GF-D8 (cell line): ENCODE data around the gene ANXA8.
"Not testable (repeated sequence)": the region's sequence is repeated elsewhere in the genome, so short reads cannot be mapped to it uniquely, and the experiment has no call there.

Experiments
- DNase-seq: peaks from one replicate; lab custom pipeline; 2025; lab: John Stamatoyannopoulos, UW

Gene ANXA8, protein sequence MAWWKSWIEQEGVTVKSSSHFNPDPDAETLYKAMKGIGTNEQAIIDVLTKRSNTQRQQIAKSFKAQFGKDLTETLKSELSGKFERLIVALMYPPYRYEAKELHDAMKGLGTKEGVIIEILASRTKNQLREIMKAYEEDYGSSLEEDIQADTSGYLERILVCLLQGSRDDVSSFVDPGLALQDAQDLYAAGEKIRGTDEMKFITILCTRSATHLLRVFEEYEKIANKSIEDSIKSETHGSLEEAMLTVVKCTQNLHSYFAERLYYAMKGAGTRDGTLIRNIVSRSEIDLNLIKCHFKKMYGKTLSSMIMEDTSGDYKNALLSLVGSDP

DNA sequence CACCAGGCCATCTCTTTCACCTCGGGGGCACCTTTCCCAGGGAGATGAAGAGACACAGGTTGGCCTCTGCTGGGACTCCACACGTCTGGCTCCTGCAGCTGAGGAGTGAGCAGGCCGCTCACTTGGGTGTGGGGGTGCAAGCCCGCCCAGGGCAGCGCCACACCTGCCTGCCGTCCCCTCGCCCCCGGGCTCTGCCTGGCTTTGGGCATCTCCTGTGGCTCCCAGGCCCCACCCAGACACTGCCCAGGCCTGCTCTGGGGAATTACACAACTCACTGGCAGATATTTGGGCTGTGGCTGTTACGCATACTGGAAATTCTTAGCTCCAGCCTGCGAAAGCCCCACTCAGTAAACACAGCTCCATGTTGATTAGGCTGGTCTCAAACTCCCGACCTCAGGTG is at the start of gene ANXA8:
Gene ANXA8 (minus strand): TSS at position 193 of the 400 bp plus-strand sequence. CDS start 182 bp downstream, at position 11.
- DNase-seq, result not testable (repeated sequence)

DNA sequence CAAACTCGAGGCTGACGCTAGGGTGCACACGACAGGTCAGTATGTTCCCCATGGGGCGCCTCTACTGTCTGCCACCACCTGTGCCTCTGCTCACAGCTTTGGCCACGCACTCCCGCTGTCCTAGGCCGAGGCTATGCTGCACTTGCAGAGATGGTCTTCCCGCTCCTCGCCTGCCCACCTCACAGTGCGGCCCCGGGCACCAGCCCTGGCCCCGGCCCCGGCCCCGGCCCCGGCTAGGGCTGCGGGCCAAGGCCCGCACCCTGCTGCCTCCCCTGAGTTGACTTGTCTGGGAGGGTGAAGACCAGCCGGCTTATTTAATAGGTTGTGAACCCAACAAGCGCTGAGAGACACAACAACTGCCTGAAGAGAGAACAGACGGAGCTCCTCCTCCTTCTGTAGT is 39.6 kb upstream of the ANXA8 start, which contains the start of gene AGAP9:
Gene AGAP9 (minus strand): TSS at position 164 of the 400 bp plus-strand sequence. CDS start 112 bp downstream, at position 52.
- not testable (repeated sequence) for DNase-seq

DNA sequence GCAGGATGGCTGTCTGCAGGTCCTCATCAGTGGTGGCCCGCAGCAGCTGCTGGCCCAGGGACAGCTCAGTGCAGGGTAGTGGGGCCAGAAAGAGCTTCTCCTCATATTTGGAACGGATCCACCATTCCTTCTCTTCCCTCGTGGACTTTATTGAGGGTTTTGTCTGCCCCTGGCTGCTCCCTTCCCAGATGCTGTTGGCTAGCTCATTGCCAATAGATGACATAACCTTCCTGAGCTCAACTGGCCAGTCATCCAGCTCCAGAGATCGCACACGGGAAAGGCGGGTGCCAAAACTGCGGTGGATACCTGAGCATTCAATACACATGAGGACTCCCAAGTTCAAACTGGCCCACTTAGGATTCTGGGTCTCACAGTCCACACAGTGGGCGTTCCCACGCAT is 18.4 kb upstream of the ANXA8 start:
- DNase-seq, result not testable (repeated sequence)

DNA sequence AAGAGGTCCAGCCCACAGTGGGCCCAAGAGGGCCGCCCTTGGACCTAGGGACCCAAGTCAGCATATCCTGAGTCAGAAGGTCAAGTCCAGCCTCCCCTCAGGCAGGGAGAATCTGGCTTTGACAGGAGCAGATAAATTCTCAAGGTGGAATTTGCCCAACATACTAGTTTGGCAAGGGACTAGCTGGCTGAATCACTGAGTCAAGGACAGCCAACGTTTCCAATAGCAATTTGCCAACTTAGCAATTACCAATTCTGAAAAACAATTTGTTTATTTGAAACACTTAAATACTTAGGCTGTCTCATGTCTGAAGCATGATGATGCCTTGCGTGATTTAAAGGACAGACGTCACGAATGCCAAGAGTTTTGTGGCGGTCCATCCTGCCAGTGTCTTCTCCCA is 10.3 kb upstream of the ANXA8 start:
- not testable (repeated sequence) for DNase-seq

DNA sequence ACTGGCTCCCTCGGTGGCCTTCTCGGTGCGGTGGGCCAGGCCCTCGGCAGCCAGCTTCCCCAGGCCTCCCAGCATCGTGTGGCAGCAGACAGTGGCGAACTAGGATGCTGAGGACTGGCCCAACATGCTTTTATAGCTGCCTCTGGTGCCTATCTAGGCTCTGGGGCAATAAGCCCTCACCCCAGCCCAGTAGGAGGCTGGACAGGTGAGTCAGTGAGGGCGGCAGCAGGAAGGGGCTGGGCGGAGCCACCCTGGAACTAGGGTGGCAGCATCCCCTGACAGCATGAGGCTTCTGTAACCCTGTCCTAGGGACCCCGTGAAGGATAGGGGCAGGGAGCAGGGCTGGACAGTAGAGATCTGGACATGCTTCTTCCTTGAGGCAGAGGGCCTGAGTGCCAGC is 7.7 kb upstream of the ANXA8 start, which contains the start of gene FAM25G:
Gene FAM25G (minus strand): TSS at position 101 of the 400 bp plus-strand sequence. CDS start 26 bp downstream, at position 75.
- not testable (repeated sequence) for DNase-seq

DNA sequence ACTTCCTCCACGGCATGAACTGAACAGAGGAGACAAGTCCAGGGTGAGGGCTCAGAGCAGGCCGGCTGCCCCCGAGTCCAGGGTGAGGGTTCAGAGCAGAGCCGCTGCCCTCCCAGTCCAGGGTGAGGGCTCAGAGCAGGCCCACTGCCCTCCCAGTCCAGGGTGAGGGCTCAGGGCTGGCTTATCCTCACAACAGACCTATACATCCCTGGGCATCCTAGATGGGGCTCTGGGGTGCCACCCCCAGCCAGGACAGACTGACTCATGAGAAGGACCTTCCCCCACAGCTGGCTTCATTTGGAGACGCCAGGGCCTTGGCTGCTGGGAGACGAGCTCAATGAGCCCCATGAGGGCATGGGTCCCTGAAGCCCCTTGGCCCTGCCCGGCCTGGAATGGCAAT is 5.7 kb upstream of the ANXA8 start:
- DNase-seq, result not testable (repeated sequence)

DNA sequence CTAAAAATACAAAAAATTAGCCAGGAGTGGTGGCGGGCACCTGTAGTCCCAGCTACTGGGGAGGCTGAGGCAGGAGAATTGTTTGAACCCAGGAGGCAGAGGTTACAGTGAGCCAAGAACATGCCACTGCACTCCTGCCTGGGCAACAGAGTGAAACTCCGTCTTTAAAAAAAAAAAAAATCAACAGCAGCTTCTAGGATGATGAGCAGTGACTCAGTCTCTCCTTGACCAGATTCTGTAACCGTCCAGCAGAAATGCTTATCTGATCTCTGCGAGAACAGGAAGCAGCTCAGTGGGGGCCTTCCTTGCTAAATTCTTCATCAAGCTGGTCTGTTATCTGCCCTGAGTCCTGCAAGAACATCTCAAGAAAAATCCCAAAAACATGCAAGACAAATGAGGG is 2.0 kb upstream of the ANXA8 start:
- DNase-seq, result not testable (repeated sequence)

DNA sequence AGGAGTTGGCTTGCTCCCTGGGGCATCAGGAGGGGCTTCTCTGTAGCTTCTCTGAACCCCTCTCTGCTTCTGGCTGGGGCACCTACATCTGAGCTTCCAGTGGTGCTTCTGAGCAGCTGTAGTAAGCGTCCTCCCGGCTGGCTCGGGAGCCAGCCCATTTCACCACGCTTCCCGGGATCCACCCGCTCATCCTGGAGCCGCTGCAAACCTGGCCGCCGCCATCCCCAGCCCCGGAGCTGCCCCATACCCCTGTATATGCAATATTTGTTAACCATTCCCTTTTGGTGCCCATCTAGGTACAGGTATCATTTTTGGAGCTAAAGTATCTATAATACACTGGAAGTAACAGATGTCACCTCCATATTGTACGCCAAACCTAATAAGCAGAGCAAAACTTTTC is 871 bp upstream of the ANXA8 start:
- DNase-seq, result not testable (repeated sequence)

DNA sequence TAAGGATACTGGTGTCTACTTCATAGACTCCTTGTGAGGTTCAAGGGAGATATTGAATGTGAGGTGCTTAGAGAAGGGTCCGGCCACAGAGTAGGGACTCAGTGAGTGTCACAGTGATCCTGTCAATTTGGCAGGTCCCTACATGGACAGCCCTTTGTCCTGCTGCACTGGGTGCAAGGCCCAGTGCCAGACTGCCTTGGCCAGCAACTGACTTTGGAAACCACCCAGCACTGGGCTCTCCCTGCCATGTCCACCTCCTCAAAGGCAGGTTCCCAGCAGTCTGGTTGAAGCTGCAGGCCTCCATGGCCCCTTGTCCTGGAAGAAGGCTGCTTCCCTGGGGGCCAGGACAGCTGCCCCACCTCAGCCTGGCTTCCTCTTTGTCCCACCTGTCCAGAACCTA is 1.5 kb downstream of the ANXA8 start:
- not testable (repeated sequence) for DNase-seq

DNA sequence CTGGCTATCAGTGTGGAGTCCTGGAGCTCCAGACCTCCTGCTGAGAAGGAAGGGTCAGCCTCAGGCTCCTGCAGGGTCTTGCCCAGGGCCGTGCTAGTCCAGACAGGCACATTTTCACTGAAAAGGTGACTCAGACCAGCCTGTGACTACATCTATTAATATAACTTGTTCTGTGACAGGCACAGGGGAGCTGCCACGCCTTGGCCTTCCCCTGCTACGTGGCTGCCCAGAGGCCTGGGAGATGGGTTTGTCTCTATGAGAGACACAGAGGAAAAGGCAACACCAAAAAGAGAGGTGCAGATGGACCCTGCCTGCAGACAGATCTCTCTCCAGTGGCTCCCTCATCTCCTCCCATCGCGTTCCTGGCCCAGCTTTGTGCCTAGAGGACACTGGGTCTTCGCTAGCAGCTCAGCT is 2.1 kb downstream of the ANXA8 start:
- DNase-seq, result not testable (repeated sequence)

DNA sequence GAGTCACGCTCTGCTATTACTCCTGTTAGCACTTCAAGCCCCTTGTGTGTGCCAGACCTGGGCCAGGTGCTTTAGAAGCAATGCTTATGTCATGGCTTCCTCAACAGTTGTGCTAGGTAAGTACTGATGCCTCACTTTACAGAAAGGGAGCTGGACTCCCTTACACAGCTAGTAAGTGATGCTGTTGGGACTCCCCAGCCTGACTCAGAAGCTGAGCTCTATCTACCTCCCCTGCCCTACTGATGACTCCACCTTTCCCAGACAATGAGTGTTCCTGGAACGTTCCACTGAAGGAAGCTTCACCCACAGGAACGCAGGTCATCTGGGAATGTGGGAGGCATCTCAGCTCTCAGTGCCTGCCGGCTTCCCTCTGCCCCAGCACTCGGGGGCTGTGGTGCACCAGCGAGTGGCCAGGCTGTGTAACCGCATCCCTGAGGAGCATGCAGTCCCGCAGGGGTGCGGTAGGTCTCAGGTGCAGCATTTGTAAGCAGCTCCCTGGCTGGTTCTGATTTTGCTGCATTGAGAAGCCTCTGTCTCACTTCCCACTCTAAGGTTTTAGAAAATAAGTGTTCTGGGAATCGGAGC is 2.6 kb downstream of the ANXA8 start:
- DNase-seq, result not testable (repeated sequence)

DNA sequence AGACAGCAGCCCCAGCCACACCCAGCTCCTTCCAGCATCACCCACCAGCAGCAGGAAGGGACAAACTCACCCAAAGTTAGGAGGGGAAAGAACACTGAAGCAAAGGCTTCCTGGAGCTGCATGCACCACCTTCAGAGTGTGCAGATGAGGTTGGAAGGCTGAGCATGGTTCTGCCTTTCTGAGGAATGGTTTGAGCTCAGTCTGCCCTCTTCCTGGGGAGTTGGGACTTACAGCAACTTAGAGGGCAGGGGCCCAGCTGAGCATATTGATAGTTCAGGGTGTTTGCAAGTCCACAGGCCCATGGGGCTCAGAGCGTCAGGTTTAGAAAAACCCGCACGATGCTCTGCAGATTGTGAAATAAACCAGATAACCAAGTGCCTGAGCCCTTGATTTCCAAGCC is 3.8 kb downstream of the ANXA8 start:
- not testable (repeated sequence) for DNase-seq

DNA sequence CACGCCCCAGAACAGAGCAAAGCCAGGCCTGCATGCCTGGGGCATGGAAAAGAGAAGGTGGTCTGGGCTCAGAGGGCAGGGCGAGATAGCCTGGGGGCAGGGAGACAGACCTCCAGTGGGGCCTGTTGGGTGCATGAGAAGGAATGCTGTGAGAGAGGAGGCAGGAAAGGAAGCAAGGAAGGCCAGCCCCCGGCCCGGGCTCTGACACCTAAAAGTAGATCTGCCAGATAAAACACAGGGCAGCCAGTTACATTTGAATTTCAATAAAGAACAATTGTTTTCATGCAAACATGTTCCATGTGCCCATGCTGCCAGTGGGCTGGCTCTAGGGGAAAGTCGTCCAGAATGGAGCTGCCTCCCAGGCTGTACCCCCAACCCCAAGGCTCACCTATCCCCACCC is 5.8 kb downstream of the ANXA8 start:
- not testable (repeated sequence) for DNase-seq

DNA sequence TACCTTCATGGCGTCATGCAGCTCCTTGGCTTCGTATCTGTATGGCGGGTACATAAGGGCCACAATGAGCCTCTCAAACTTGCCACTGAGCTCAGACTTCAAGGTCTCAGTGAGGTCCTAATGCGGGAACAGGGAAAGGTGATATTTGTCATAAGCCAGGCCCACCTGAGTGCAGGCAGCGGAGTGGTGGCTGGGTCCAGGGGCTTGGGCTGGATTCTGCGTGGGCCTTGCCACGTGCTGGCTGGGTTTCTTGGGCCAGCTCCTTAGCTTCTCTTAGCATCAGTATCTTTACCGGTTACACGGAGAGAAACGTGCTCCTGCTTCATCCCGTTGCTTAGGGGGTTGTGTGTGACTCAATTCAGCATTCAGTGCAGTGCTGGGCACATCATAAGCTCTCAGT is 6.8 kb downstream of the ANXA8 start:
- not testable (repeated sequence) for DNase-seq

DNA sequence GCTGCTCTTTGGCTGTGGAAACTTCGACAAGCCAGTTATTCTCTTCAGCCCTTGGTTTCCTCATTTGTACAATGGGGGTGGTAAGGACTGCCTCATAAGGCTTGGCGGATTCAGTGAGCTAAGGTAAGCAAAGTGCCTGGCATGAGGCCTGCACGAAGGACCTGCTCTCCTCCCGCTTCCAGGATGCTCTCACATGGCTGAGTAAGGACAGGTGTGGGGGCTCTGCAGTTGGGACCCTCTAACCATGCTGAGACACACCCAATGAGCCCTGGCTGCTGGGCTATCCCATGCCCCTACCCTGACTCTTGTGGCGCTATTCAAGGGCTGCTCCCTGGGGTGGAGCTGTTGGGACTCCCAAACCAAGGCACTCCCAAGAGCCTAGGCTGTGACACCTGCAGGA is 8.8 kb downstream of the ANXA8 start:
- not testable (repeated sequence) for DNase-seq

DNA sequence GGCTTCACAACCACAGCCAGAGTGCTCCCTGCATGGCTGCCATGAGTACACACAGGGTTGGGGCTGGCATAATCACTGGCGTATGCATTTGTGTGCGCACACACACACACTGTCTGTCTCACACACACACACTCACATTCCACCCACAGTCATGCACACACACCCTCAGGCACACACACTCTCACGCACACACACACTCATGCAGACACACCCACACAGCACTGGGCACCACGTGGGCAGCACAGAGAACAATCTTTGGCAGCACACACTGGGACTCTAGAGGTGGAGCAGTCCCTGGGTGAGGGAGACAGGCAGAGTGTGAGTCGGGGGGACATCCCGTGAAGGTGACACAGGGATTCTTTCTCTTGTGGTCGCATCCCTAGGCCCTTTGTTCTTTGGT is 10.4 kb downstream of the ANXA8 start:
- not testable (repeated sequence) for DNase-seq

DNA sequence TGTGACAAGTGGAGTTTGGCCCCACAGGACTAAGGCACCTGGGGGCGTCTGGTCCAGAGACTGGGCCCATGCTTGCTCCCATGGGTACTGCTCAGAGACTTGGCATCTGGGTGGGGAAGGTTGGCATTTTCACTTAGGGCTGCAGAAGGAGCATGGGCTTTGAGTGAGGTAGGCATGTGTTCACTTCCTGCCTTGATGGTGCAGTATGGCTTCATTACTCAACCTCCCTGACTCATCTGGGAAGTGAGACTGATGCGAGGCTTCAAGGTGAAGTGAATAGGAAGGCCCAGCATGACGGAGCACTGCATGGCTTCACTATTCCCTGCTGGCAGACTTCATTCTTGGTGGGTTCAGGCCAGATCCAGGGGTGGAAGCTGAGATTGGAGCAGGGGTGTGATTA is 11.3 kb downstream of the ANXA8 start:
- DNase-seq, result not testable (repeated sequence)

DNA sequence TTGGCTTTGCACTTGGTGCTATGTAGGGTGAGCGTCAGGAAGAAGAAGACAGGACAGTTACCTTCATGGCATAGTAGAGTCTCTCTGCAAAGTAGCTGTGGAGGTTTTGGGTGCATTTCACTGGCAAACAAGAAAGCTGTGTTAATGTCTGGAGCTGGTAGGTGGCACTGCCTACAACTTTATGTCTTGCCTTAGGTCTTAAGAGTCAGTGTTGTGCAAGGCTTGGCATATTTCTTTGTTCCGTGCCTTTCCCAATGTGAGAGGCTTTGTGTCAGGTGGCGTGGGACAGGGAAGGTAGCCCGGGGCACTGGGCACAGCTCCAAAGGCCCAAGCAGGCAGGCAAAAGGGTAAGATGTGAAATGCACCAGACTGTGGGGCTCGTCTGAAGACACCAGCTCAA is 11.8 kb downstream of the ANXA8 start:
- not testable (repeated sequence) for DNase-seq

DNA sequence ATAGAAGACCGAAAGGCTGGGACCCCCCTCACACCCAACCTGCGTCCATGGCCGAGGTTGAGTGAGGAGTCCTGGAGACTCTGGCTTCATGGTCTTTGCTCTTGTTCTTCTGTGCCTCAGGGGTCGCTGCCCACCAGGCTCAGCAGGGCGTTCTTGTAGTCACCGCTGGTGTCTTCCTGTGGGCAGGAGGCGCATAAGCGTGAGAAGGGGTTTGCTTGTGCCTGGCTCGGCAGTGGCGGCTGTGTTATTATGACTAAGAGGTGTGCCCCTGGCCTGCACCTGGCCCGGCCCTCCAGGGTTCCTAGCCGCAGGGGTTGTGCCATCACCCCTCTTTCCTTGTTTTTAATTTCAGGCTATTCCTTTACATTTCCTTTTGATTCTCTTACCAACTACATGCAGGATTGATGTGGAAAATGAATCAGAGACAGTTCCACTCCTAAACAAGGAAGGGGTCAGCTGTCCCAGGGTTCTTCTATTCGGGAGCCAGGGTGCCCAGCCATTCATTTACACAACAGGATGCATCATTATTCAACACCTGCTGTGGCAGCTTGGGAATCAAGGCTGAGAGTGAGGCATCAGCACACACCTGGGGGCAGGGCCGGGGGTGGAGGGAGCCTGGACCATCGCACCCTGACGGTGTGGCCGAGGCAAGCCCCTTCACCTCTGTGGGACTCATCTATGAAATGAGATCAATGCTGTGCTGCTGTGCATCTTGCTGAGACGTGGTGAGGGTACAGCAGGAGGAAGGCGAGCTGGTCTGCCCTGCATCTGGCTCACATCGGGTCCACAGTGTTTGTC is 15.0 kb downstream of the ANXA8 start:
- not testable (repeated sequence) for DNase-seq

DNA sequence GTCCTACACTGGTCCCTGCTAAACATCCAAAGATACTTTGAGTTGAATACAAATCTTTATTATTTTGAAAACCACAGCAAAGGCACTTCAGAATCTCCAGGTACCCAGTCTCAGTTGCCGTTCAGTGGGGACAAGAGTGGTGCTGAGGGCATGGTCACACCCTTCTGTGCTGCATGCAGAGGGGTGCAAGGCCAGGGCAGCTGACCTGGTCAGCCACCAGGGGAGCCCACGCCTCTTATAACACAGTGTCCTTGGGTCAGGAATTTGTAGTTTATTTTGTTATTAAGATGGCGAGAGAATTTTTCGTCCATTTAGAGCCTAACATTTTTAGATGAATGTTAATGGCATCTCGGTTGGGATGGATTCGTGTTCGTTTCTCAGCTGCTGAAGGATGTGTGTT is 16.0 kb downstream of the ANXA8 start:
- DNase-seq, result not testable (repeated sequence)

DNA sequence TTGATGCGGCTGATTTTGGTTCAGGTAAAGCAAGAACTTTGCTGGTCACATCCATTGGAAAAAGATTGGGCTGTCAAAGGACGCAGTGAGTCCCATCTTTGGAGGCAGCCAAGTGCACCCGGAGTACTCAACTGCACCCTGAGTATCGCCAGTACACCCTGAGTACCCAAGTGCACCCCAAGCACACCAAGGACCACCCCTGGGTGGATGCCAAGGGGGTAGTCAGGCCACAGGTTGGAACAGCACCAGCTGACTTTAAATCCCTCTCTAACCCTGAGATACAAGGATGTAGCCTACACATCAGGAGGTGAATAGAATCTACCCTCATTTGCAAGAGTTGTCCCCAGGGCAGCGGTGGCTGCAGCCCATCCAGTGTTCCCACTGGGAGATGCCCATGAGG is 16.5 kb downstream of the ANXA8 start:
- DNase-seq, result not testable (repeated sequence)

DNA sequence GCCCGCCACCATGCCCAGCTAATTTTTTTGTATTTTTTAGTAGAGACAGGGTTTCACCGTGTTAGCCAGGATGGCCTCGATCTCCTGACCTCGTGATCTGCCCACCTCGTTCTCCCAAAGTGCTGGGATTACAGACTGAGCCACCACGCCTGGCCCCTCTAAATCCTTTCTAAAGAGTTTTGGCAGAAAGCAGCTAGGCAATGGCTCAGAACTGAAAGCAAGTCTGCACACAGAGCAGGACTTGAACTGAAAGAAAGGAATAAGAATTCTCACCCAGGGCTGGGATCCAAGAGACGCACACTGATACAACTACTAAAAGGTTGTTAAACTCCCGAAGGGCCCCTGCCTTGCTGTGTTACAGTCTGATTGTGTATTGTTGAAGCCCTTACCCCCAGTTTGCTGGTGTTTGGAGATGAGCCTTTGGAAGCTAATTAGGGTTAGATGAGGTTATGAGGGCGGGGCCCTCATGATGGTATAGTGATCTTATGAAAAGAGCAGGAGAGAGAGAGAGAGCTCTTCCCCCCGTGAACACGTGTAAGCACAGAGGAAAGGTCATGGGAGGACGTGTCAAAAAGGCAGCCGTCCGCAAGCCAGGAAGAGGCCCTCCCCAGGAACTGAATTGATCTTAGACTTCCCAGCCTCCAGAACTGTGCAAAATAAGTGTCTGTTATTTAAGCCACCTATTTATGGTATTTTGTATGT is 18.5 kb downstream of the ANXA8 start:
- DNase-seq, result not testable (repeated sequence)
